Endothelial cell (in vitro differentiated cells): ENCODE results near the gene DQX1. TPM values are rescaled to one million over a fixed set of nuclear protein-coding genes. Genes with fewer than 3 reads are reported as not detected.
A peak's percentile ranks its signal among the peaks of the same experiment; 100 is the strongest.

Source experiments
- DNase-seq: peaks from one replicate; pipeline ENCODE4 v3.0.0; 2021; ENCODE audit warnings: low spot score
- H3K27ac Mint-ChIP-seq: one replicate; pipeline ENCODE4 v1.8.0; 2021; ENCODE audit warnings: mixed read lengths, inconsistent platforms; ENCODE audit not compliant: unreplicated experiment
- H3K27me3 Mint-ChIP-seq: one replicate; pipeline ENCODE4 v1.8.0; 2021; ENCODE audit warnings: mild to moderate bottlenecking, moderate library complexity, mixed read lengths, inconsistent platforms; ENCODE audit not compliant: unreplicated experiment
- H3K36me3 Mint-ChIP-seq: one replicate; pipeline ENCODE4 v1.8.0; 2021; ENCODE audit warnings: mild to moderate bottlenecking, low read depth, mixed read lengths, inconsistent platforms; ENCODE audit not compliant: unreplicated experiment
- H3K4me1 Mint-ChIP-seq: one replicate; pipeline ENCODE4 v1.8.0; 2021; ENCODE audit warnings: mild to moderate bottlenecking, mixed read lengths, inconsistent platforms; ENCODE audit not compliant: unreplicated experiment
- H3K4me3 Mint-ChIP-seq: one replicate; pipeline ENCODE4 v1.8.0; 2021; ENCODE audit warnings: mild to moderate bottlenecking, mixed read lengths, inconsistent platforms; ENCODE audit not compliant: unreplicated experiment
- H3K9me3 Mint-ChIP-seq: one replicate; pipeline ENCODE4 v1.8.0; 2021; ENCODE audit warnings: mixed read lengths, inconsistent platforms; ENCODE audit not compliant: unreplicated experiment
- CTCF ChIP-seq: fragments of 200-600 bp; sonication (generic); IDR thresholded peaks from one replicate; pipeline ENCODE4 v1.5.0; 2021; ENCODE audit warnings: antibody characterized with exemption; ENCODE audit not compliant: unreplicated experiment
- total RNA-seq: library from RNA; stranded (reverse); fragmentation: NEBNext Ultra II Directional; extraction: Animal tissue kit (Norgen Biotek cat#: 25700); gene quantifications from one replicate; pipeline ENCODE4 v1.2.1, GENCODE V29; 2021; ENCODE audit not compliant: unreplicated experiment

Gene DQX1
- total RNA-seq, 1 donor from 2014 or later: 3.5 TPM

- Mint-ChIP-seq H3K9me3 (no peaks in the 10 kb centered on the region), H3K4me1 (peaks cover 13% of the 10 kb centered on the region), H3K27me3 (peaks cover 48% of the 10 kb centered on the region), H3K4me3 (no peak overlapping the region), H3K36me3 (peaks cover 8% of the 10 kb centered on the region), H3K27ac (no peak overlapping the region)
- TF ChIP-seq CTCF: no peak
- DNase-seq: no peak
These were observed 25.5 kb downstream of the DQX1 start for GRCh38 chr2:74500578-74500946.

GRCh38 chr2:74499940-74500577 is 26.0 kb downstream of the DQX1 start:
- no peak for DNase-seq
- Mint-ChIP-seq H3K36me3 (peaks cover 5% of the 10 kb centered on the region), H3K9me3 (no peaks in the 10 kb centered on the region), H3K4me1 (peaks cover 13% of the 10 kb centered on the region), H3K4me3 (no peak overlapping the region), H3K27ac (no peak overlapping the region), H3K27me3 (peaks cover 45% of the 10 kb centered on the region)
- no peak for TF ChIP-seq CTCF

DNA sequence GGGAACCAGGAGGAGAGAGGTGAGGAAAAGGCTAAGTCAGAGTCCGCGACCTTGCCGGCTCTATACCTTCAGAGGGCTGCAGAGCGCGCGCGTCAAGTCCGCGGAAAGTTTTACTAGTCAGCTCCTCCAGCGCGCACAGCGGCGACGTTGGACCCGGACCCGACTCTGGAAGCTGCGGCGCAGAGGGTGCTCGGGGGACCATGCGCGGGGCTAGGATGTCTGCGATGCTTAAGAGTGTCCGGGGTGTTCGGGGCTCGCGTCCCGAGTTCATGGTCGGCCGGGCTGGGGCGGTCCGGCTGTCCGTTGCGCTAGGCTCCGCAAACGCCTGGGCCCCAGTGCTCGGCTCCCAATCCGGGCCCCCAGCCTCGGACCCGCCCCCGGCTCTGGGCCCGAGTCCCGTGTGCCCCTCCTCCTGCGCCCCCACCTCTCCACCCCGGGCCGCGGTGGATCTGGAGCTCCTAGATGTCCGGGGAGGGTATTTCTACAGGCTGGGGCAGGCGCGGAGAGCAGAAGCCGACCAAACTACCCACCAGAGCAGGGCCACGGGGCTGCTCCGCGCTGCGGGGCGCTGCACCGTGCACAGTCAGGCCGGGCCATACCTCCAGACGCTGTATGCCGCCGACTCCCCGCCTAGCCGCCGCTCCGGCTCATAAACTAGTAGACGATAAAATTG is 26.6 kb downstream of the DQX1 start, which contains the start of gene LBX2:
Gene LBX2 (minus strand): TSS at position 337 of the 673 bp plus-strand sequence. CDS start 66 bp downstream, at position 271.
- peaks cover 13% of the 10 kb centered on the region for H3K4me1 Mint-ChIP-seq
- no peak within 1 kb of the TSS for H3K27ac Mint-ChIP-seq
- H3K27me3 Mint-ChIP-seq: peaks cover 41% of the 10 kb centered on the region
- no peak for TF ChIP-seq CTCF
- H3K9me3 Mint-ChIP-seq: no peaks in the 10 kb centered on the region
- H3K36me3 Mint-ChIP-seq: no peaks in the 10 kb centered on the region
- peak within 1 kb of the TSS; percentile 78 for H3K4me3 Mint-ChIP-seq
- DNase-seq: no peak

DNA sequence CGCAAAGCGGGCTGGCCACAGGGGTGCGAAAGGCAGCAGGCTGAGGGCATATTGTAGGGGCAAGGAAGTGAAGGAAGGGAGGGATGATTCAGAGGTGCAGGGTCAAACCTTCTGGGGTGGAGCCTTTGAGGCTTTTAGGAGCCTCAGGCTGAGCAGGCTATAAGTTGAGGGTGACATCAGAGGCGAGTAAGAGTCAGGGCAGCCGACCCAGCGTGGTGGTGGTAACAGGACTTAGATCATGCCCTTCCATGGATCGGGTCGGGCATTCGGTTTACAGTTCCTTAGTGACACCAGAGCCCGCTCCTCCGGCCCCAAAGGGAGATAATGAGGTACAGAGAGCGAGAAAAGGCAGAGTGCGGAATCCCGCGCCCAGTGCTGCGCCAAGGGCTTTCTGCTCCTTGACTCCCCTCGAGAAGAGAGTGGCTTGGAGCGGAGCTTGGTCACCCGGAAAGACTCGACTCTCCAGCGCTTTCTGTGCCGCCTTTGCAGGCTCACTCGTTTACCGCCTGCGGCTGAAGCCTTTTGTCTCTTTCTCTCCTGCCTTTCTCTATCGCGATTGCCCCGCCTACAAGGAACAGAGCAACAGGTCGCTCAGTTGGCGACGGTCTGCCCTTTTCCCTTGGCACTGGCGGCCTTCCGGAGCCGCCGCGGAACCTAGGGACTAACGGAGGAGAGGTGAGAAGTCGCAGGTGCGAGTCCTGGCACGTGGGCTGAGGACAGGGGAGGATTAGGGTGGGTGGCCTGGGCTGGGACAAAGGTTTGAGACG is 27.3 kb downstream of the DQX1 start:
- peak overlapping the region; percentile 78 for H3K4me3 Mint-ChIP-seq
- TF ChIP-seq CTCF: no peak
- no peak overlapping the region for H3K27ac Mint-ChIP-seq
- DNase-seq: no peak
- no peaks in the 10 kb centered on the region for H3K9me3 Mint-ChIP-seq
- H3K27me3 Mint-ChIP-seq: peaks cover 35% of the 10 kb centered on the region
- H3K4me1 Mint-ChIP-seq: peaks cover 13% of the 10 kb centered on the region
- peaks cover 7% of the 10 kb centered on the region for H3K36me3 Mint-ChIP-seq
